Astrocyte (in vitro differentiated cells and primary cell): ENCODE results near the gene FHAD1. TPM values are rescaled to one million over a fixed set of nuclear protein-coding genes. Genes with fewer than 3 reads are reported as not detected.

ENCODE experiments used
- DNase-seq: peaks from one replicate; pipeline ENCODE4 v3.0.0-alpha.2; 2010; ENCODE audit warnings: low read depth
- FAIRE-seq: peaks from 2 replicates; lab custom pipeline; 2011; peaks lifted over from hg19 to GRCh38; lab: Jason Lieb, UNC
- H2AFZ ChIP-seq: 2 replicates; pipeline ENCODE4 v1.6.0; 2012; ENCODE audit warnings: low read depth, low read length, inconsistent platforms
- H3K27ac ChIP-seq: 2 replicates; pipeline ENCODE4 v1.5.1; 2011; ENCODE audit warnings: low read depth, low read length, inconsistent platforms
- H3K27me3 ChIP-seq: 2 replicates; pipeline ENCODE4 v1.6.0; 2011; ENCODE audit warnings: low read length, inconsistent platforms; ENCODE audit not compliant: insufficient read depth
- H3K36me3 ChIP-seq: 2 replicates; pipeline ENCODE4 v1.5.1; 2011; ENCODE audit warnings: low read length, inconsistent platforms; ENCODE audit not compliant: insufficient read depth
- H3K4me1 ChIP-seq: 2 replicates; pipeline ENCODE4 v1.5.1; 2011; ENCODE audit warnings: low read length, inconsistent platforms; ENCODE audit not compliant: insufficient read depth
- H3K4me2 ChIP-seq: 2 replicates; pipeline ENCODE4 v1.6.0; 2012; ENCODE audit warnings: low read length, inconsistent platforms
- H3K4me3 ChIP-seq: 2 replicates; pipeline ENCODE4 v1.5.1; 2011; ENCODE audit warnings: low read depth, mild to moderate bottlenecking, low read length, inconsistent platforms; ENCODE audit not compliant: insufficient read depth
- H3K79me2 ChIP-seq: 2 replicates; pipeline ENCODE4 v1.6.0; 2012; ENCODE audit warnings: mild to moderate bottlenecking, low read length, inconsistent platforms; ENCODE audit not compliant: insufficient read depth
- H3K9ac ChIP-seq: 2 replicates; pipeline ENCODE4 v1.6.0; 2012; ENCODE audit warnings: mild to moderate bottlenecking, low read length, inconsistent platforms
- H3K9me3 ChIP-seq: 2 replicates; pipeline ENCODE4 v1.5.1; 2012; ENCODE audit warnings: low read depth, mild to moderate bottlenecking, low read length, inconsistent platforms; ENCODE audit not compliant: insufficient read depth
- H4K20me1 ChIP-seq: 2 replicates; pipeline ENCODE4 v1.6.0; 2012; ENCODE audit warnings: low read length, inconsistent platforms; ENCODE audit not compliant: insufficient read depth
- H3K27ac Mint-ChIP-seq: one replicate; pipeline ENCODE4 v1.8.0; 2021; ENCODE audit warnings: mild to moderate bottlenecking, mixed read lengths; ENCODE audit not compliant: unreplicated experiment
- H3K27me3 Mint-ChIP-seq: one replicate; pipeline ENCODE4 v1.8.0; 2021; ENCODE audit warnings: low read depth, mixed read lengths; ENCODE audit not compliant: unreplicated experiment
- H3K36me3 Mint-ChIP-seq: one replicate; pipeline ENCODE4 v1.8.0; 2021; ENCODE audit warnings: low read depth, mixed read lengths; ENCODE audit not compliant: unreplicated experiment
- H3K4me1 Mint-ChIP-seq: one replicate; pipeline ENCODE4 v1.8.0; 2021; ENCODE audit warnings: low read depth, mixed read lengths; ENCODE audit not compliant: unreplicated experiment
- H3K4me3 Mint-ChIP-seq: one replicate; pipeline ENCODE4 v1.8.0; 2021; ENCODE audit warnings: mild to moderate bottlenecking, moderate library complexity, mixed read lengths; ENCODE audit not compliant: unreplicated experiment
- H3K9me3 Mint-ChIP-seq: one replicate; pipeline ENCODE4 v1.8.0; 2021; ENCODE audit warnings: mild to moderate bottlenecking, mixed read lengths; ENCODE audit not compliant: unreplicated experiment
- CTCF ChIP-seq: IDR thresholded peaks from 2 replicates; pipeline ENCODE4 v1.5.1; 2011; ENCODE audit warnings: low read depth, mild to moderate bottlenecking, inconsistent platforms, low read length, moderate library complexity; ENCODE audit not compliant: insufficient read depth
- EZH2 ChIP-seq: IDR thresholded peaks from 2 replicates; pipeline ENCODE4 v1.6.1; 2012; ENCODE audit warnings: mild to moderate bottlenecking, low read length, inconsistent platforms; ENCODE audit not compliant: insufficient read depth
- total RNA-seq: library from RNA; stranded (reverse); gene quantifications from 2 replicates; pipeline ENCODE4 v1.2.1, GENCODE V29; 2021

FHAD1 gene
- total RNA-seq, 1 donor from 2014 or later, result 0.25 TPM

- no peaks in the 10 kb centered on the region for H3K36me3 ChIP-seq
- no peaks in the 10 kb centered on the region for H4K20me1 ChIP-seq
- Mint-ChIP-seq H3K27ac (peak overlapping the region; percentile 9), H3K36me3 (peaks cover 6% of the 10 kb centered on the region), H3K4me1 (peaks cover 15% of the 10 kb centered on the region), H3K27me3 (peaks cover 18% of the 10 kb centered on the region), H3K9me3 (peaks cover 8% of the 10 kb centered on the region), H3K4me3 (no peak overlapping the region)
- H2AFZ ChIP-seq, result no peak overlapping the region
- peaks cover 11% of the 10 kb centered on the region for H3K4me1 ChIP-seq
- no peak overlapping the region for H3K4me3 ChIP-seq
- H3K27me3 ChIP-seq, result no peaks in the 10 kb centered on the region
- no peak overlapping the region for H3K27ac ChIP-seq
- no peak overlapping the region for H3K4me2 ChIP-seq
- DNase-seq, result no peak
- FAIRE-seq, result no peak
- no peak overlapping the region for H3K9ac ChIP-seq
- no peaks in the 10 kb centered on the region for H3K79me2 ChIP-seq
- no peaks in the 10 kb centered on the region for H3K9me3 ChIP-seq
- TF ChIP-seq CTCF (no peak), EZH2 (no peak)
Measured at GRCh38 chr1:15344800-15345704, 98.0 kb downstream of the FHAD1 start.

- peaks cover 20% of the 10 kb centered on the region for H3K27me3 Mint-ChIP-seq
- H3K4me1 Mint-ChIP-seq, result peaks cover 11% of the 10 kb centered on the region
- H3K9ac ChIP-seq, result no peak overlapping the region
- no peaks in the 10 kb centered on the region for H3K79me2 ChIP-seq
- peak overlapping the region; percentile 9 for H3K27ac Mint-ChIP-seq
- H3K4me3 ChIP-seq, result no peak overlapping the region
- DNase-seq, result no peak
- H3K4me1 ChIP-seq, result peaks cover 11% of the 10 kb centered on the region
- H3K4me3 Mint-ChIP-seq, result no peak overlapping the region
- H3K9me3 ChIP-seq, result no peaks in the 10 kb centered on the region
- peaks cover 3% of the 10 kb centered on the region for H3K36me3 Mint-ChIP-seq
- H3K36me3 ChIP-seq, result no peaks in the 10 kb centered on the region
- no peak overlapping the region for H3K4me2 ChIP-seq
- H3K27me3 ChIP-seq, result no peaks in the 10 kb centered on the region
- TF ChIP-seq CTCF (no peak), EZH2 (no peak)
- peaks cover 4% of the 10 kb centered on the region for H3K9me3 Mint-ChIP-seq
- no peak overlapping the region for H3K27ac ChIP-seq
- no peak for FAIRE-seq
- no peak overlapping the region for H2AFZ ChIP-seq
- no peaks in the 10 kb centered on the region for H4K20me1 ChIP-seq
Measured at GRCh38 chr1:15345705-15346345, 98.8 kb downstream of the FHAD1 start.
